ENCODE results near the gene ZBTB7C.

The ZBTB7C gene

DNA sequence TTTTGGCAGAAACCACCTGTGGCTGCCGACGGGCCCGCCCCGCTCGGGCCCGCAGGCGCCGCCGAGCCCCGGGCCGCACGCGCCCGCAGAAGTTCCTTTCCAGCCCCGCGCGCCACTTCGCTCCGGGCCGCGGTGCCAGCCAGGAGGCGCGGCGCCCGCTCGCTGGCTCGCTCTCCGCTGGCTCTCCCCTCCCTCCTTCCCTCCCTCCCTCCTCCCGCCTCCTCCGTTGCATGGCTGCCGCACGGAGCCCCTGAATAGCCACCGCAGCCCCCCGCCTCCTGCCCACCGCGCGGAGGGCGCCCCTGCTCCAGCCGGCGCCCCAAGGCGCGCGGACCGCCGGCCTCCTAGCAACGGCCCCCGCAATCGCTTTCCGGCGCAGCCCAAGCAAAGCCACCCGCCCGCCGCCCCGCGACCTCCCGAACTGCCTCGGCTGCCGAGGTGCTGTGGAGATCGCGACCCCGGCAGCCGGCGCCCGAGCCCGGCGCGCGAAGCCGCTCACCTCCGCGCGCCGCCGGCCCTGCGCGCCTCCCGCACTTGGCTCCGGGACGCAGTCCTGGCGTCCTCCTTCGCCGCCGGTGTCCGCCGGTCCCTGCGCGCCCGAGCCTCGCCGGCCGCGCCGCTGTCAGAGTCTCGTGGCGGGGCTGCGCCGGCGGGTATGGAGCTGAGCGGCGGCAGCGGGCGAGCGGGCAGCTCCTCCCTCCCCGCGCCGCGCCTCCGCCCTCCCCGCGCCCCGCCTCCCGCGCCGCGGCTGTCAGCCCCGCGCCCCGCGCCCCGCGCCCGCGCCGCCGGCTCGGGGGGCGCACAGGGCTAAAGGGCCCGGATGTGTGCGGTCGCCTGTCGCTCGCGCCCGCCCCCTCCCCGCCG lies at the start of gene ZBTB7C:
Gene ZBTB7C (minus strand): TSS at position 657 of the 864 bp plus-strand sequence.
- H3K9me3 Mint-ChIP-seq = peaks cover 4 to 6% of the 10 kb centered on the region in 2 donors
- peaks cover 6 to 17% of the 10 kb centered on the region in 2 donors for H3K4me1 Mint-ChIP-seq
- ATAC-seq (replicated peaks) = peak; percentile 17 to 22
- H3K27me3 Mint-ChIP-seq = peaks cover 62 to 70% of the 10 kb centered on the region in 2 donors
- peak within 1 kb of the TSS; percentile 67 to 76 for H3K4me3 Mint-ChIP-seq
- H3K36me3 Mint-ChIP-seq = no peaks in the 10 kb centered on the region
- no peak for DNase-seq
- H3K27ac Mint-ChIP-seq = no peak within 1 kb of the TSS

DNA sequence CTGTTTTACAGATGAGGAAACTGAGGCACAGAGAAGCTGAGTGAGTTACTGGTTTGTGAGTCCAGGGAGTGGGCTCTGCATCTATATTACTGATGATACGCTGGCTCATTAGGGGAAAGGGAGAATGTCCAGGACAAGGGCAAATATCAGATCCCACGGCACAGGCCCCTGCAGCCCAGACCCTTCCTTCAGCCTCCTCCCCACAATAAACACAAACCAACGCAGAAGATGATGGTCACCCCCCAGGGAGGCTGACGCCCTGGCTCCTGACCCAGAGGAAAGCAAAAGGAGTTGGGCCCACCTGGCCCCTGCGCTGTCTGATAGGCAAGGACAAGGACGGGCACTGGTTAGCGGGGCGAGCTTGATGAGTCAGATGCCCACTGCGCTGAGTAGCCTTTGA lies 47.7 kb upstream of the ZBTB7C start:
- ATAC-seq (replicated peaks) = no peak
- Mint-ChIP-seq H3K27ac (no peak overlapping the region), H3K9me3 (no peaks in the 10 kb centered on the region), H3K4me1 (no peaks in the 10 kb centered on the region), H3K27me3 (peaks cover 46 to 50% of the 10 kb centered on the region in 2 donors), H3K36me3 (no peaks in the 10 kb centered on the region), H3K4me3 (no peak overlapping the region)
- DNase-seq = no peak

GRCh38 chr18:48455555-48456478 lies 46.6 kb upstream of the ZBTB7C start:
- DNase-seq = no peak
- Mint-ChIP-seq H3K27me3 (peaks cover 51 to 54% of the 10 kb centered on the region in 2 donors), H3K27ac (no peak overlapping the region), H3K9me3 (no peaks in the 10 kb centered on the region), H3K4me1 (no peaks in the 10 kb centered on the region), H3K4me3 (no peak overlapping the region), H3K36me3 (no peaks in the 10 kb centered on the region)
- ATAC-seq (replicated peaks) = peak in 1 of 2 donors; percentile 39

DNA sequence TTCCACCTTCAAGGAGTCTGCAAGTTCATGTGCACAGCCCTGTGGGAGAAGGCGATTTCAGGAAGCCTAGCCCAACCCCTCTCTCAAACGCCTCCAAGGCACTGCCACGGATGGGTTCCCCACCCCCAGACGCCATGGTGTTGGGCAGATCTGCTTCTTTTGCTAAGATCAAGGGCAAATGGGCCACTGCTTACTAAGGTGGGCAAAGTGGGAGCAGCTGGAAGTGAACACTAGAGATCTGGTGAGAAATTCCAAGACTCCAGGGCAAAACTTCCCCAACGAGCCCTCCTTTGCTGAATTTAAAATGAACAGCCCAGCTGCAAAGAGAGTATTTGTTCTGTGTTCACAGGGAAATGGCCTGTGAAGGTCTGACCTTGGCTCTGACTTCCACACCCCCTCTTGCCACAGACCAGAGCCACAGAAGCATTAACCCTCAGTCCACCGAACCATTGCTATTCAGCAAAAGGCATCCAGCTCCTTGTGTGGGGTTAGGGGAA lies 45.1 kb upstream of the ZBTB7C start:
- no peak overlapping the region for H3K4me3 Mint-ChIP-seq
- no peaks in the 10 kb centered on the region for H3K9me3 Mint-ChIP-seq
- H3K4me1 Mint-ChIP-seq = no peaks in the 10 kb centered on the region
- H3K27me3 Mint-ChIP-seq = peaks cover 57 to 69% of the 10 kb centered on the region in 2 donors
- DNase-seq = no peak
- no peaks in the 10 kb centered on the region for H3K36me3 Mint-ChIP-seq
- ATAC-seq (replicated peaks) = no peak
- no peak overlapping the region for H3K27ac Mint-ChIP-seq

GRCh38 chr18:48453330-48454066 lies 44.3 kb upstream of the ZBTB7C start:
- Mint-ChIP-seq H3K4me1 (no peaks in the 10 kb centered on the region), H3K27me3 (peaks cover 59 to 77% of the 10 kb centered on the region in 2 donors), H3K27ac (no peak overlapping the region), H3K4me3 (no peak overlapping the region), H3K36me3 (no peaks in the 10 kb centered on the region), H3K9me3 (no peaks in the 10 kb centered on the region)
- no peak for ATAC-seq (replicated peaks)
- DNase-seq = no peak

GRCh38 chr18:48452861-48453323 lies 43.7 kb upstream of the ZBTB7C start:
- no peaks in the 10 kb centered on the region for H3K4me1 Mint-ChIP-seq
- peaks cover 63 to 82% of the 10 kb centered on the region in 2 donors for H3K27me3 Mint-ChIP-seq
- H3K27ac Mint-ChIP-seq = no peak overlapping the region
- H3K4me3 Mint-ChIP-seq = no peak overlapping the region
- H3K36me3 Mint-ChIP-seq = no peaks in the 10 kb centered on the region
- no peaks in the 10 kb centered on the region for H3K9me3 Mint-ChIP-seq
- ATAC-seq (replicated peaks) (no peak), DNase-seq (no peak)

GRCh38 chr18:48450685-48451084 lies 41.5 kb upstream of the ZBTB7C start:
- Mint-ChIP-seq H3K36me3 (no peaks in the 10 kb centered on the region), H3K4me3 (no peak overlapping the region), H3K27me3 (peaks cover 50 to 66% of the 10 kb centered on the region in 2 donors), H3K4me1 (peaks cover 2 to 7% of the 10 kb centered on the region in 2 donors), H3K9me3 (no peaks in the 10 kb centered on the region), H3K27ac (no peak overlapping the region)
- no peak for ATAC-seq (replicated peaks)
- no peak for DNase-seq

DNA sequence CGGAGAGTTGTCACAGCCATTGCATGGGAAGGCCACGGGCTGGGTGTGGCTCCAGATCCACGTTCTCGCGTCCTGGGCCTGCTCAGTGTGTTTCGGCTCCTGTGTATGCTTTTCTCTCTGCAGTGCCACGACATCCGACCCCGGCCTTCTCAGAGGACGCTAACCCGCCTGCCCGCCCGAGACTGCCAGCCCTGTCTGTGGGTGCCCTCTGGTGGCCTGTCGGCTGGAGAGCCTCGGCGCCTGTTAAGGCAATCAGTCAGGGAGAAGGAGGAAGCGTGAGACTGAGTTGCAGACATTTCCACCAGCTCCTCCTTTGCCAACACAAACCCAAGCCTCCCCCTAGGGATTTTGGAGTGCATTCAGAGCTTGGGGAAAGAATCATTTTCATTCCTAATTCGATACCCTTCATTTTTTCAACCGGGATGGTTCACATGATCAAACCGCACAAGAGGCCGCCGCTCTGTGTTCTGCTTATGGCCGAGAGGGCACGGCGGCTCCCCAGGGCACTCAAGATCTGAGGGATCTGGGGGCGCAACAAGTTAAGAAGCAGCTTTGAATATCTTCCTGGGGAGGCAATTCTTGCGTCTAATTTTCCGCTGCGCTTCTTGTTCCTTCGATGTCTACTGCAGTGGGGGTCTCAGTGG lies 37.5 kb upstream of the ZBTB7C start:
- peaks cover 2 to 7% of the 10 kb centered on the region in 2 donors for H3K4me1 Mint-ChIP-seq
- DNase-seq (peak; percentile 64), ATAC-seq (replicated peaks) (peak; percentile 88)
- H3K27me3 Mint-ChIP-seq = peaks cover 39 to 54% of the 10 kb centered on the region in 2 donors
- H3K9me3 Mint-ChIP-seq = no peaks in the 10 kb centered on the region
- H3K4me3 Mint-ChIP-seq = no peak overlapping the region
- no peak overlapping the region for H3K27ac Mint-ChIP-seq
- no peaks in the 10 kb centered on the region for H3K36me3 Mint-ChIP-seq

DNA sequence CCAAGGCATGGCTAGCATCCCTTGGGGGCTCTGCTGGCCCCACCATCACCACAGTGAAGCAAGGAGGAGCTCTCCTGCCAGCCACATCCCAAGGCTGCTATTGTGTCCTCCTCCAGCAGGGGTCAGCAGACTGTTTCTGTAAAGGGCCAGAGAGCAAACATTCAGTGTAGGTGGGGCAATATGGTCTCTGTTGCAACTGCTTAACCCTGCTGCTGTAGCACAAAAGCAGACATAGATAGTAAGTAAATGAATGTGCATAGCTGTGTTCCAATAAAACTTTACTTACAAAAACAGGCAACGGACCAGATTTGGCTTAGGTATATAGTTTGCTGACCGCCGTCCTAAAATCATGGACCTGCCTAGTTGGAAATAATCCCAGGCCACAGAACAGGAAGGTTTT lies 36.4 kb upstream of the ZBTB7C start:
- Mint-ChIP-seq H3K9me3 (no peaks in the 10 kb centered on the region), H3K27ac (no peak overlapping the region), H3K4me1 (peaks cover 2 to 7% of the 10 kb centered on the region in 2 donors), H3K27me3 (peaks cover 38 to 59% of the 10 kb centered on the region in 2 donors), H3K36me3 (no peaks in the 10 kb centered on the region), H3K4me3 (no peak overlapping the region)
- peak; percentile 74 to 76 for ATAC-seq (replicated peaks)
- DNase-seq = peak; percentile 48

DNA sequence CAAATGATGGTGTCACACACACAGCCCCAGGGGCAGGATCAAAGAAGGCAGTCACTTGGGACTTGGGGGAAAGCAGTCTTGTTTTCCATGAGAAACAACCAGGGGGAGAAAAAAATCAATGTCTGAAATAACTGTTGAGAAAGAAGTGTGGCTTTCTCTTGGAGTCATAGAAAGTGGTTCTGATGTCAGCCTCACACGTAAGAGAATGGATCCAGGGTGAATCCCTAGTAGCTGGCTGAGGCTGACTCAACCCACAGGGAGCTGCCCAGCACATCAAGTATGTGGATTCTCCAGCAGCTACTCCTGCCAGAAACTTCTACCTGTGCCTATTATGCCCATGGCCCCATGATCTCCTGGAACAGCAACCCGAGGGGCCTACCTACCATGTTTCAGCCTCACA lies 33.6 kb upstream of the ZBTB7C start:
- peaks cover 34 to 54% of the 10 kb centered on the region in 2 donors for H3K27me3 Mint-ChIP-seq
- no peaks in the 10 kb centered on the region for H3K9me3 Mint-ChIP-seq
- no peak overlapping the region for H3K4me3 Mint-ChIP-seq
- no peak overlapping the region for H3K27ac Mint-ChIP-seq
- ATAC-seq (replicated peaks) (no peak), DNase-seq (no peak)
- H3K4me1 Mint-ChIP-seq = peaks cover 2 to 7% of the 10 kb centered on the region in 2 donors
- H3K36me3 Mint-ChIP-seq = no peaks in the 10 kb centered on the region

GRCh38 chr18:48441405-48441881 lies 32.3 kb upstream of the ZBTB7C start:
- peaks cover 42 to 62% of the 10 kb centered on the region in 2 donors for H3K27me3 Mint-ChIP-seq
- H3K9me3 Mint-ChIP-seq = no peaks in the 10 kb centered on the region
- no peak overlapping the region for H3K4me3 Mint-ChIP-seq
- peaks cover 0 to 2% of the 10 kb centered on the region in 2 donors for H3K4me1 Mint-ChIP-seq
- DNase-seq (no peak), ATAC-seq (replicated peaks) (no peak)
- H3K27ac Mint-ChIP-seq = no peak overlapping the region
- H3K36me3 Mint-ChIP-seq = no peaks in the 10 kb centered on the region

DNA sequence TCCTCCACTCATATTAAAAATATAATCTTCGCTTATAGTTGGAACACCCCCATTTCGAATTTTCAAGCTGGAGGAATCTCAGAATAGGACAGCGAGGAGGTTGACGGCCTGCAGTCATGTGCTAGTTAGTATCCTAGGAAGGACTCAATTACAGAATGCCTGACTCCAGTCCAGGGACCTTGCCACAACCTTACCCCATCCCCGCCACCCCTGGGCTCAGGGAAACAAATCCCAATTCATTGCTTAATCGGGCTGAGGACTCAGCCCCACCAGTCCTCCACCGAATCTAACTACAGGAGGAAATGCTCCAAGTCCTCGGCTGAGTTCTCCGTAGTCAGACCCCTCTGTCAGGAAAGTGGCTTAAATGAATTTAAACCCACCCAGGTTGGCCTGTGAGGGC lies 31.7 kb upstream of the ZBTB7C start:
- ATAC-seq (replicated peaks) = no peak
- peaks cover 47 to 67% of the 10 kb centered on the region in 2 donors for H3K27me3 Mint-ChIP-seq
- H3K36me3 Mint-ChIP-seq = no peaks in the 10 kb centered on the region

GRCh38 chr18:48436907-48437306 lies 27.7 kb upstream of the ZBTB7C start:
- Mint-ChIP-seq H3K36me3 (no peaks in the 10 kb centered on the region), H3K4me1 (no peaks in the 10 kb centered on the region), H3K27ac (no peak overlapping the region), H3K4me3 (no peak overlapping the region), H3K27me3 (peaks cover 42 to 56% of the 10 kb centered on the region in 2 donors), H3K9me3 (no peaks in the 10 kb centered on the region)
- DNase-seq (no peak), ATAC-seq (replicated peaks) (no peak)

More for the DNA sequence above, 31.7 kb upstream of the ZBTB7C start:
- Mint-ChIP-seq H3K4me1 (no peaks in the 10 kb centered on the region), H3K9me3 (no peaks in the 10 kb centered on the region), H3K4me3 (no peak overlapping the region), H3K27ac (no peak overlapping the region)
- no peak for DNase-seq

Measured in stimulated activated naive B cell treated with anti-CD40 and anti-IgM and Interleukin-4, amounts not matched to agents 10 μg/mL and 1 μg/mL and 100 μg/mL, for 72 hours (primary cell).